GM10266 (cell line): ENCODE results near the gene KTI12.

ENCODE experiments used
- DNase-seq: peaks from one replicate; pipeline ENCODE4 v3.0.0; 2012; ENCODE audit errors: extremely low spot score
- CTCF ChIP-seq: IDR thresholded peaks from 2 replicates; pipeline ENCODE4 v1.5.1; 2012; ENCODE audit warnings: mild to moderate bottlenecking, low read depth; ENCODE audit not compliant: control insufficient read depth, insufficient read depth; ENCODE audit errors: missing control alignments

The KTI12 gene

GRCh38 chr1:52059888-52060287 lies 26.3 kb upstream of the KTI12 start:
- DNase-seq, result no peak
- no peak for TF ChIP-seq CTCF

- no peak for DNase-seq
- no peak for TF ChIP-seq CTCF
Observed at GRCh38 chr1:52059321-52059720, 25.7 kb upstream of the KTI12 start.

- no peak for TF ChIP-seq CTCF
- no peak for DNase-seq
Observed at GRCh38 chr1:52057876-52058415, 24.3 kb upstream of the KTI12 start.

GRCh38 chr1:52057255-52057654 lies 23.6 kb upstream of the KTI12 start:
- no peak for TF ChIP-seq CTCF
- peak; percentile 14 for DNase-seq

- TF ChIP-seq CTCF, result no peak
- no peak for DNase-seq
Observed at GRCh38 chr1:52056937-52057231, 23.3 kb upstream of the KTI12 start.

GRCh38 chr1:52056163-52056936 lies 22.7 kb upstream of the KTI12 start, which contains the start of gene BTF3L4:
BTF3L4 (plus strand) TSS chr1:52056295; CDS start chr1:52059848, 3,553 bp downstream.
- DNase-seq, result peak; percentile 90
- TF ChIP-seq CTCF, result no peak

- TF ChIP-seq CTCF, result no peak
- no peak for DNase-seq
Observed at GRCh38 chr1:52055866-52056162, 22.2 kb upstream of the KTI12 start.
